D721Med (cell line): ENCODE measurements around the gene SIL1.
A peak's percentile ranks its signal among the peaks of the same experiment; 100 is the strongest.

ENCODE experiments used
- DNase-seq: peaks from one replicate; pipeline ENCODE4 v3.0.0; 2011; ENCODE audit warnings: low spot score; ENCODE audit not compliant: insufficient read length
- FAIRE-seq: peaks from 2 replicates; lab custom pipeline; 2011; peaks lifted over from hg19 to GRCh38; lab: Jason Lieb, UNC
- CTCF ChIP-seq: IDR thresholded peaks from 2 replicates; pipeline ENCODE4 v1.5.1; 2012; ENCODE audit warnings: mild to moderate bottlenecking, control low read depth; ENCODE audit not compliant: insufficient read depth; ENCODE audit errors: missing control alignments

The SIL1 gene

GRCh38 chr5:139138809-139139208 is 59.4 kb downstream of the SIL1 start:
- FAIRE-seq (no peak), DNase-seq (no peak)
- no peak for TF ChIP-seq CTCF

GRCh38 chr5:139138109-139138508 is 60.1 kb downstream of the SIL1 start:
- no peak for TF ChIP-seq CTCF
- no peak for DNase-seq
- FAIRE-seq: no peak

- peak; percentile 40 for TF ChIP-seq CTCF
- no peak for FAIRE-seq
- DNase-seq: no peak
Measured at GRCh38 chr5:139137697-139138096, 60.5 kb downstream of the SIL1 start.

- TF ChIP-seq CTCF: no peak
- FAIRE-seq (no peak), DNase-seq (no peak)
Measured at GRCh38 chr5:139134906-139135305, 63.3 kb downstream of the SIL1 start.

GRCh38 chr5:139133282-139133681 is 64.9 kb downstream of the SIL1 start:
- no peak for DNase-seq
- FAIRE-seq: no peak
- no peak for TF ChIP-seq CTCF

GRCh38 chr5:139132515-139132914 is 65.7 kb downstream of the SIL1 start:
- FAIRE-seq: no peak
- DNase-seq: no peak
- TF ChIP-seq CTCF: no peak

- FAIRE-seq: no peak
- no peak for DNase-seq
- TF ChIP-seq CTCF: no peak
Measured at GRCh38 chr5:139131921-139132432, 66.2 kb downstream of the SIL1 start.
